Testis (tissue), 2 donors: ENCODE measurements around the gene MTUS2.

Source experiments
- POLR2A ChIP-seq: fragments of 450-650 bp; IDR thresholded peaks from one replicate; pipeline ENCODE4 v1.6.1; 2017; ENCODE audit warnings: antibody characterized with exemption, mild to moderate bottlenecking, moderate library complexity
- TF ChIP-seq, protein P1 (sequence below), 3 experiments: fragments of 450-650 bp in 2 of 3; fragments of 200-600 bp in 1 of 3; sonication (generic) in 1 of 3; IDR thresholded peaks; one replicate each; pipeline ENCODE4 v1.5.1; 2016 to 2019; ENCODE audit warnings: antibody characterized with exemption in 3 of 3, mild to moderate bottlenecking in 2 of 3, moderate library complexity in 1 of 3

DNA sequence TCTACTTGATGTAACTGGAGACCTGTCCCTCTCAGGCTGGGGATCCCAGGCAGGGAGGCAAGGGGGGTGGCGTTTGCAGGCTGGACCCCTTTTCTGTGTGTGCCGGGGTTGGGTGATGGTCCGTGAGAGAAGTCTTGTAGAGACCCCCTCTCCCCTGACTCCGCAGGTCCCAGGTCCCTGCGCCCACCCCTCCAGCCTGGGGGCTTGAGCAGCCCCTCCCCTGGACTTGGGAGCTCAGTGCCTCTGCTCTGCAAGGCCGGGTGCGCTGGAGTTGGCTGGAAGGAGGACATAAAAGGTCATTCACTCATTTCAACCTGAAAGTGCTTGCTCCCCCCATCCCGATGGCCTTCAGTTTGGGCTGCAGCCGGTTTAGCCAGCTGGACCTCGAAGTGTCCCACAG is 685.8 kb downstream of the MTUS2 start:
- TF ChIP-seq, protein P1, sequence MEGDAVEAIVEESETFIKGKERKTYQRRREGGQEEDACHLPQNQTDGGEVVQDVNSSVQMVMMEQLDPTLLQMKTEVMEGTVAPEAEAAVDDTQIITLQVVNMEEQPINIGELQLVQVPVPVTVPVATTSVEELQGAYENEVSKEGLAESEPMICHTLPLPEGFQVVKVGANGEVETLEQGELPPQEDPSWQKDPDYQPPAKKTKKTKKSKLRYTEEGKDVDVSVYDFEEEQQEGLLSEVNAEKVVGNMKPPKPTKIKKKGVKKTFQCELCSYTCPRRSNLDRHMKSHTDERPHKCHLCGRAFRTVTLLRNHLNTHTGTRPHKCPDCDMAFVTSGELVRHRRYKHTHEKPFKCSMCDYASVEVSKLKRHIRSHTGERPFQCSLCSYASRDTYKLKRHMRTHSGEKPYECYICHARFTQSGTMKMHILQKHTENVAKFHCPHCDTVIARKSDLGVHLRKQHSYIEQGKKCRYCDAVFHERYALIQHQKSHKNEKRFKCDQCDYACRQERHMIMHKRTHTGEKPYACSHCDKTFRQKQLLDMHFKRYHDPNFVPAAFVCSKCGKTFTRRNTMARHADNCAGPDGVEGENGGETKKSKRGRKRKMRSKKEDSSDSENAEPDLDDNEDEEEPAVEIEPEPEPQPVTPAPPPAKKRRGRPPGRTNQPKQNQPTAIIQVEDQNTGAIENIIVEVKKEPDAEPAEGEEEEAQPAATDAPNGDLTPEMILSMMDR (IDR thresholded peaks at IDR 0.05) = no peak
- TF ChIP-seq POLR2A = no peak
